ENCODE data around the gene STAG3. TPM values are rescaled to one million over a fixed set of nuclear protein-coding genes. Genes with fewer than 3 reads are reported as not detected.

The STAG3 gene
- polyA plus RNA-seq, 3 donors = 0.39 TPM; not detected in 1

DNA sequence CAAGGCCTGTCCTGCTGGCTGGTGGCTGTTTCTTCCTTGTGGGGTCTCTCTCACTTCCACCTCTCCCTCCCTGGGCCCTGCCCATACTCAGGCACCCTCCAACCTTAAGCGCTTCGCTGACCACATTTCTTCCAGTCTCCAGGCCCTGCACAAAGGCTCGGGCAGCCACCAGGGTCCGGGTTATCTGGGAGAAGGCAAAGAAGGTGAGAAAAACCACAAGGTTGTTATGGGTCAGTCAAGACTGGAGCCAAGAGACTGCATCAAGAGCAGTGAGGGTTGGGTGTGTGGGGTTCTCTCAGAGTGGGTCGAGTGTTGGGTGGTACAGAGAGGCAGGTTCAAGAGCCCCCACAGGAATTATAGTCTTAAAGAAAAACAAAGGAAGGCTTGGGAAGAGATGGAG lies 3.1 kb upstream of the STAG3 start:
- H3K4me1 ChIP-seq (ENCODE audit: control insufficient read depth in 1 of 2, insufficient read depth in 2 of 2, low read length in 2 of 2) = peaks cover 22 to 31% of the 10 kb centered on the region in 2 donors
- H3K4me2 ChIP-seq (replicated peaks; ENCODE audit: extremely low read depth, low read length, poor library complexity, severe bottlenecking) = no peak overlapping the region
- H3K9me3 Mint-ChIP-seq = peaks cover 0 to 19% (median 11%) of the 10 kb centered on the region in 7 donors
- no peak overlapping the region for H3K27ac Mint-ChIP-seq
- H3K4me1 Mint-ChIP-seq = peaks cover 23% of the 10 kb centered on the region
- peaks cover 20 to 35% of the 10 kb centered on the region in 2 donors for H3K27me3 ChIP-seq (ENCODE audit: control insufficient read depth in 2 of 2, insufficient read depth in 2 of 2, low read length in 2 of 2)
- DNase-seq = no peak
- intact Hi-C loops (cut with micrococcal nuclease) = no loop called here
- no peak overlapping the region for H3K4me3 ChIP-seq (replicated peaks in 1 of 3; ENCODE audit: low read depth in 2 of 3, low read length in 3 of 3)
- TF ChIP-seq, protein P1, sequence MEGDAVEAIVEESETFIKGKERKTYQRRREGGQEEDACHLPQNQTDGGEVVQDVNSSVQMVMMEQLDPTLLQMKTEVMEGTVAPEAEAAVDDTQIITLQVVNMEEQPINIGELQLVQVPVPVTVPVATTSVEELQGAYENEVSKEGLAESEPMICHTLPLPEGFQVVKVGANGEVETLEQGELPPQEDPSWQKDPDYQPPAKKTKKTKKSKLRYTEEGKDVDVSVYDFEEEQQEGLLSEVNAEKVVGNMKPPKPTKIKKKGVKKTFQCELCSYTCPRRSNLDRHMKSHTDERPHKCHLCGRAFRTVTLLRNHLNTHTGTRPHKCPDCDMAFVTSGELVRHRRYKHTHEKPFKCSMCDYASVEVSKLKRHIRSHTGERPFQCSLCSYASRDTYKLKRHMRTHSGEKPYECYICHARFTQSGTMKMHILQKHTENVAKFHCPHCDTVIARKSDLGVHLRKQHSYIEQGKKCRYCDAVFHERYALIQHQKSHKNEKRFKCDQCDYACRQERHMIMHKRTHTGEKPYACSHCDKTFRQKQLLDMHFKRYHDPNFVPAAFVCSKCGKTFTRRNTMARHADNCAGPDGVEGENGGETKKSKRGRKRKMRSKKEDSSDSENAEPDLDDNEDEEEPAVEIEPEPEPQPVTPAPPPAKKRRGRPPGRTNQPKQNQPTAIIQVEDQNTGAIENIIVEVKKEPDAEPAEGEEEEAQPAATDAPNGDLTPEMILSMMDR (IDR thresholded peaks at IDR 0.05) = no peak
- peaks cover 32 to 54% (median 44%) of the 10 kb centered on the region in 3 donors for H3K27me3 Mint-ChIP-seq (ENCODE audit: low read depth in 3 of 3)
- WGBS (ENCODE audit: insufficient coverage) = 90% methylated on average over 1 of the region's 5 CpGs
- H3K36me3 ChIP-seq (replicated peaks in 1 of 2; ENCODE audit: control insufficient read depth in 1 of 2, insufficient read depth in 2 of 2, low read length in 2 of 2) = no peaks in the 10 kb centered on the region
- no peaks in the 10 kb centered on the region for H4K20me1 ChIP-seq (ENCODE audit: insufficient read depth, low read length)
- H3K4me3 Mint-ChIP-seq = no peak overlapping the region
- no peaks in the 10 kb centered on the region for H3K79me2 ChIP-seq (ENCODE audit: insufficient read depth, low read length)
- no peak overlapping the region for H2AFZ ChIP-seq (ENCODE audit: insufficient read depth, low read depth, low read length, poor library complexity, severe bottlenecking)
- H3K27ac ChIP-seq (ENCODE audit: low read depth in 1 of 2, low read length in 2 of 2) = no peak overlapping the region
- peaks cover 4 to 14% of the 10 kb centered on the region in 2 donors for H3K36me3 Mint-ChIP-seq
- no peak overlapping the region for H3K9ac ChIP-seq (ENCODE audit: insufficient read depth, low read length, poor library complexity, severe bottlenecking)
- peaks cover 5 to 6% of the 10 kb centered on the region in 2 donors for H3K9me3 ChIP-seq (replicated peaks in 1 of 2; ENCODE audit: control insufficient read depth in 1 of 2, insufficient read depth in 1 of 2, low read length in 2 of 2)

DNA sequence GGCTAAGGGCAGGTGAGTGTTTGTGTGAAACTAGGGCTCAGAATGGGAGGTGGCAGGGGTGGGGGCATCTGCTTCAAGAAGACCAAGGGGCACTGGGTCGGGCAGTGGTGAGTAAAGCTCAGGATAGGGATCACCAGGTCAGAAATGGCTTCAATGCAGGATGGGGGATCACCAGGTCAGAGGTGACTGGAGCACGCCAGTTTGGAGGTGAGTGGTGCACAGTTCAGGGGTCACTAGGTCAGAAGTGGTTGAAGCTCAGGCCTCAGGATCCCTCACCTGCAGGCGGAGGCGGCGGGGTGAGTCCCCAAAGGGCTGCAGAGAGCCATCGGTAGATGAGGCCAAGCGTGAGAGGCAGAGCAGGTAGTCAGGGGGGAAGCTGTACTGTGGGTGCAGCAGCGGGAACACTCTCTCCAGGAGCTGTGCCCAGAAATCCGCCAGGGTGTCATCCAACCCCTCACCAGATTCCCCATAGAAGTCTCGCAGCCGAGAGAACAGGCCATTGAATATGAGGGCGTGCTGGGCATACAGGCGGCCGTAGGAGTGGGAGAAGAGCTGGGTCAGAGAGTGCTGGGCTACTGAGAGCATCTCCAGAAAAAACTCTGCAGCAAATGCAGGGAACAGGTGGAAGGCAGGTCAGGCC lies 2.3 kb upstream of the STAG3 start:
- WGBS (ENCODE audit: insufficient coverage) = 97% methylated on average over 2 of the region's 14 CpGs

More for the DNA sequence above, 2.3 kb upstream of the STAG3 start:
- Mint-ChIP-seq H3K27ac (peak overlapping the region in 2 of 7 donors; percentile 44 to 59), H3K9me3 (peaks cover 0 to 19% (median 11%) of the 10 kb centered on the region in 7 donors), H3K4me3 (peak overlapping the region in 1 of 2 donors; percentile 31), H3K36me3 (peaks cover 3 to 11% of the 10 kb centered on the region in 2 donors), H3K4me1 (peaks cover 22% of the 10 kb centered on the region), H3K27me3 (ENCODE audit: low read depth in 3 of 3) (peaks cover 33 to 52% (median 44%) of the 10 kb centered on the region in 3 donors)
- H3K4me1 ChIP-seq (ENCODE audit: control insufficient read depth in 1 of 2, insufficient read depth in 2 of 2, low read length in 2 of 2) = peaks cover 22 to 30% of the 10 kb centered on the region in 2 donors
- H3K36me3 ChIP-seq (replicated peaks in 1 of 2; ENCODE audit: control insufficient read depth in 1 of 2, insufficient read depth in 2 of 2, low read length in 2 of 2) = no peaks in the 10 kb centered on the region
- H3K9ac ChIP-seq (ENCODE audit: insufficient read depth, low read length, poor library complexity, severe bottlenecking) = no peak overlapping the region
- H3K9me3 ChIP-seq (replicated peaks in 1 of 2; ENCODE audit: control insufficient read depth in 1 of 2, insufficient read depth in 1 of 2, low read length in 2 of 2) = peaks cover 5 to 6% of the 10 kb centered on the region in 2 donors
- no peak overlapping the region for H2AFZ ChIP-seq (ENCODE audit: insufficient read depth, low read depth, low read length, poor library complexity, severe bottlenecking)
- no peak overlapping the region for H3K4me3 ChIP-seq (replicated peaks in 1 of 3; ENCODE audit: low read depth in 2 of 3, low read length in 3 of 3)
- no peak overlapping the region for H3K4me2 ChIP-seq (replicated peaks; ENCODE audit: extremely low read depth, low read length, poor library complexity, severe bottlenecking)
- no peaks in the 10 kb centered on the region for H3K79me2 ChIP-seq (ENCODE audit: insufficient read depth, low read length)
- no peak overlapping the region for H3K27ac ChIP-seq (ENCODE audit: low read depth in 1 of 2, low read length in 2 of 2)
- DNase-seq = no peak
- TF ChIP-seq, protein P1 (IDR thresholded peaks at IDR 0.05) = no peak
- intact Hi-C loops (cut with micrococcal nuclease) = no loop called here
- H4K20me1 ChIP-seq (ENCODE audit: insufficient read depth, low read length) = no peaks in the 10 kb centered on the region
- H3K27me3 ChIP-seq (ENCODE audit: control insufficient read depth in 2 of 2, insufficient read depth in 2 of 2, low read length in 2 of 2) = peaks cover 16 to 26% of the 10 kb centered on the region in 2 donors
